NCI-H226 (cell line): ENCODE data around the gene ADAP1.

ENCODE experiments used
- DNase-seq: peaks from one replicate; pipeline ENCODE4 v3.0.0-alpha.2; 2015

The ADAP1 gene

GRCh38 chr7:988426-988911, 34.0 kb upstream of the ADAP1 start:
- peak; percentile 98 for DNase-seq

GRCh38 chr7:987909-988308, 33.4 kb upstream of the ADAP1 start:
- DNase-seq, result no peak

DNA sequence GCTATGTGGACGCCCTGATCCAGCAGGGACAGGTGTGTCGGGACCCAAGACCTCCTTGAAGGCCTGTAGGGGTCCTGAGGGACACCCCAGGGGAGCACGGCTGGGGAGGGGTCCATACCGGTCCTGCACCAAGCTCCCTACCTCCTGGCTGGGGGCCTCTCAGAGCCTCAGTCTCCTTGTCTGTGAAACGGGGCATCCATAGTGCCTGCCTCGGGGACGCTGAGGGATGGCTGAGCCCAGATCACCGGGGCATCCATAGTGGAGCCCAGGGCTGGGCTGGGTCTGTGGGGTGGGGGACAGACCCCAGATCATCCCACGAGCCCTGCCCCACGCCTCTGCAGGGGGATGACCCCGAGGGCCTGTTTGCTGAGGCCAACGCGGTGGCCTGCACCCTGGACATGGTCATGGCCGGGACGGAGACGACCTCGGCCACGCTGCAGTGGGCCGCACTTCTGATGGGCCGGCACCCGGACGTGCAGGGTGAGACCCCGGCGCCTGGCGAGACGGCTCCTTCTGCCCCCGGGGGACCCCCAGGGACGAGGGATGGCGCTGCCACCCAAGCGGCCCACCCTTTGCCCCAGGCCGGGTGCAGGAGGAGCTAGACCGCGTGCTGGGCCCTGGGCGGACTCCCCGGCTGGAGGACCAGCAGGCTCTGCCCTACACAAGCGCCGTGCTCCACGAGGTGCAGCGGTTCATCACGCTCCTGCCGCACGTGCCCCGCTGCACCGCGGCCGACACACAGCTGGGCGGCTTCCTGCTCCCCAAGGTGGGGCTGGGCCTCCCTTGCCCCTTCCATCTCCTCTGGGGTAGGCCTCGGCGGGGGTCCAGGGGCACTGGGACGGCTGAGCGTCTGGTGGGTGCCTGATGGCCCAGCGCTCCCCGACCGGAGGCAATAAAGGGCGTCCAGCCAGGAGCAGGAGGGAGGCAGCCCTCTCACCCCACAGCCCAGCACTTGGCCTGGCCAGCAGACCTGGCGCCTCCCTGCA, 32.6 kb upstream of the ADAP1 start:
- no peak for DNase-seq

- DNase-seq, result peak; percentile 39
These were observed 31.6 kb upstream of the ADAP1 start for GRCh38 chr7:985915-986741.

DNA sequence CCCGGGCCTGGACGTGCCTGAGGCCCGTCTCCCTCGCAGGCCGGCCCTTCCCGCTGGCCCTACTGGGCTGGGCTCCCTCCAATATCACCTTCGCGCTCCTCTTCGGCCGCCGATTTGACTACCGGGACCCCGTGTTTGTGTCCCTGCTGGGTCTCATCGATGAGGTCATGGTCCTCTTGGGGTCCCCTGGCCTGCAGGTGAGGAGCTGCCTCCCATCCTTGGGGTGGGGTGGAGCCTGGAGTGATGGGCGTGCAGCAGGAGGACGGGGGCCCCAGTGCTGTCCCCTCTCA, 30.6 kb upstream of the ADAP1 start:
- no peak for DNase-seq

DNA sequence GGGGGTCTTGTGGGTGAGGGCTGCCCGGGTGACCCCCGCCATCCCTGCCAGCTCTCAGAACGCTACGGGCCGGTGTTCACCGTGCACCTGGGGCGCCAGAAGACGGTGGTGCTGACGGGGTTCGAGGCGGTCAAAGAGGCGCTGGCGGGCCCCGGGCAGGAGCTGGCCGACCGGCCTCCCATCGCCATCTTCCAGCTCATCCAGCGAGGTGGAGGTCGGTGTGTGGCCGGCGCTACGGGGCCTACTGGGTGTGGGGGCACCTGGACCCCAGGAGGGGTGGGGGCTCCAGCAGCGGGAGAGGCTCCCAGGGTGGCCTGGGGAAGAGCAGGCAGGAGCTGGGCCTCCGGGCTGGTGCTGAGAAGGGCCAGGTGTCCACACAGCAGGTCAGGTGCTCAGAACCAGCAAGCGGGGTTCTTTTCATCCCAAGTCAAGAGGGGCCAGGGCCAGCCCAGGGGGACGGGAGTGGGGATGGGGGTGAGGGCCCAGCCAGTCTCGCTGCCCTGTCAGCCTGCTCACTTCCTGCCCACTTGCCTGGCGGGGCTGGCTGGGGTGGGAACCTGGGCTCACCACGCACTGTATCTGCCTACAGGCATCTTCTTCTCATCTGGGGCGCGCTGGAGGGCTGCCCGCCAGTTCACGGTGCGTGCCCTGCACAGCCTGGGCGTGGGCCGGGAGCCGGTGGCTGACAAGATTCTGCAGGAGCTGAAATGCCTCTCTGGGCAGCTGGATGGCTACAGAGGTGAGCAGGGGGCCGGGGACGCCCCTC, 30.1 kb upstream of the ADAP1 start:
- DNase-seq, result no peak

GRCh38 chr7:983616-984071, 29.2 kb upstream of the ADAP1 start:
- no peak for DNase-seq

- no peak for DNase-seq
These were observed 28.6 kb upstream of the ADAP1 start, which contains the start of gene CYP2W1 for GRCh38 chr7:983004-983615. CYP2W1 (plus strand) TSS chr7:983181; CDS start chr7:983212, 31 bp downstream.

- no peak for DNase-seq
These were observed 28.1 kb upstream of the ADAP1 start for GRCh38 chr7:982511-983003.

- DNase-seq, result no peak
These were observed 27.5 kb upstream of the ADAP1 start for GRCh38 chr7:981793-982510.

DNA sequence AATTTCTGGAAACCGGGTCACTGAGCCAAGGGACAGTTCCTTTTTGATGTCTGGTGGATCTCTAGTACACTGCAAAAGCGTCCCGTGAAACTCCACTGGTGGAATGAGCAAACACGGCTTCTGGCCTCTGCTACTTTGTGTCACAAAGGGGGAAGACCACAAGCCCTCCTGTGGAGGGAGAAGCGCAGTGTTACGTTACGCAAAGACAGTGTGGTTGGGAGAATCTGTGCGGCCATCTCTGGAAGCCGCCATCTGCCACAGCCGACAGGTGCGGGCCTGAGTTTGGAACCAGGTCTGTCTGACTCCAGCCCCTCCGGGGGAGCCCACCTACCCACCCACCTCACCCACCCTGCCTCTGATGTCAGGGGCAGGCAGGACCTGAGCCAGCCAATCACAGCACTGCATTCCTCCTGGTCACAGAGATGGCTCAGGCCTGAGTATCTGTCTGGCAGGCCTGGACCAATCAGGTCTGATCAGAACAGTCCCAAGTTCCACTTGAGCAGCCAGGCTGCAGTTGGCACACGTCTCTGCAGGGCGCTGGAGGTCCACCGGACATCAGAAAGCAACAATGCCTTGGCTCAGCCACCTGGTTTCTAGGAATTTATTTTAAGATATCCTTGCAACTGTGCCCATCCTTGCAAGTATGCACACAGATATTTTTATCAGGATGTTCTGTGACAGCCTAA, 25.5 kb upstream of the ADAP1 start:
- DNase-seq, result no peak

DNA sequence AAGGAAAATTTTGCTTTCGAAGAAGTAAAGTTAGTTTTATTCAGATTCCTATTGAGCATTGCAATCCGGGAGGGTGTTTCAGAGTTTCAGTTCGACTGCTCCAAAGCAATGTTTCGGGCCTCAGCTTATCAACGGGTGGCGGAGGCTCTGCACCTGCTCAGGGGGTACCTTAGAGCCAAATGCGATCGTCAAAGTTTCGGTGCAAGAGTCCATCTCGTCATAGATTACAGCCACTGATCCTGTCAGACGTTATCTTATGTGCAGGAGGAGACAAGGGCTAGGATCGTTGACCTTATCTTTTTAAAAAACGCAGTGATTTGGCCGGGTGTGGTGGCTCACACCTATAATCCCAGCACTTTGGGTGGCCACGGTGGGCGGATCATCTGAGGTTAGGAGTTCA, 24.7 kb upstream of the ADAP1 start:
- no peak for DNase-seq

GRCh38 chr7:978416-979091, 24.1 kb upstream of the ADAP1 start:
- DNase-seq, result no peak

DNA sequence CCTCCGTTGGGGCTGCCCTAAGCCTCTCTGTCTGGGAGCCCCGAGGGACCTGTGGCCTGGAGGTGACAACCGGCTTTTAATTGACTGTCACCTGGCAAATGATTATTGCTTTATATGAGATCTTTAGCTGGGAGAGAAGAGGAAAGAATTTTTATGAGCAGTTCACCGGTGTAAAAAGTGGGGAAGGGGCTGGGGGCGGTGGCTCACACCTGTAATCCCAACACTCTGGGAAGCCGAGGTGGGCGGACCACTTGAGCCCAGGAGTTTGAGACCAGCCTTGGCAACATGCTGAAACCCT, 23.5 kb upstream of the ADAP1 start:
- DNase-seq, result no peak

DNA sequence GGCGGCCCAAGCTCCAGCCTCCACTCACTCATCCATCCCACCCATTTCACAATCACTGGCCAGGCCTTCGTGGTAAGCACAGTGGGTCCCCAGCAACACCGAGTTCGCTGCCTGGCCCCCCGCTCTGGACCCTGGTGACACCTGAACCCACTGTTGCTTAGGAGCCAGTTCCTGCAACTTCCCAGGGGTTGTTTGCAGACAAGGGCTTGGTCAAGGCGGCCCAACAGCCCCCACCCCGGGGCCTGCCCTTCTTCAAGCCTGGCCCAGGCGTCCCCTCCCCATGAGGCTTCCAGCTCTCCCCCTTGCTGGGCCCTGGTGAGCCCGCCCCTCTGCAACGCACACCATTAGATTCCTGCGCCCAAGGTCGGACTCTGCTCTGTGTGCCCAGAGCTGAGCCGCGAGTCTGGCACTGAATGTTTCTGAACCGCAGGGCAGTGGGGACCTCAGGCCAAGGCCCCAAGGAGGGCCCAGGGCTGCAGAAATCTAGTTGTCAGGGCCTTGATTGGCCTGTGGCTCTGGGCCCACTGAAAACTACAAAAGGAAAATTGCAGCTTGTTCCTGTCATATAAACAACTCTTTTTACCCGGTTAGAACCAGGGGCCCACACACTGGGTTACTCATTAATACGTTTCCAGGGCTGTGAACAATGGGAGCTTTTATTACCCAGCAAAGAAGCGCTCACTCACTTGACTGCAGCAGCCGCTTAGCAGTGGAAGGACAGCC, 23.0 kb upstream of the ADAP1 start:
- DNase-seq, result no peak

DNA sequence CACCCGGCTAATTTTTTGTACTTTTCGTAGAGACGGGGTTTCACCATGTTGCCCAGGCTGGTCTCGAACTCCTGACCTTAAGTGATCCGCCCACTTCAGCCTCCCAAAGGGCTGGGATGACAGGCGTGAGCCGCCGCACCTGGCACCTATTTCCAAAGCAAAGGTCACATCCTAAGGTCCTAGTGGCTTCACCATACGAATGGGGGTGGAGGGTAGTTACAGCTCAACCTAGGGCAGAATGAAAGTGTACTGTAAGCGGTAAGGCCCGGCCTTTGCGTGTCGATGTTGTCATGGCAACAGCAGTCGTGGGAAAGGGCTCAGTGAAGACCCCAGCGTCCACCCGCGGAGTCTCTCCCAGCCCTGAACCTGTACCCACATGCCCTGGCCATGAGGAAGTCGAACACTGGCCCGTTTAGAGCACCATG, 22.4 kb upstream of the ADAP1 start:
- DNase-seq, result no peak

GRCh38 chr7:975702-976473, 21.4 kb upstream of the ADAP1 start:
- no peak for DNase-seq

- peak; percentile 86 for DNase-seq
These were observed 20.6 kb upstream of the ADAP1 start, which contains the start of gene COX19 for GRCh38 chr7:974820-975681. COX19 (minus strand) TSS chr7:975549; CDS start chr7:975509, 40 bp downstream.
